Left kidney (tissue), 2 donors: ENCODE measurements around the gene ATP6V0A4. TPM values are rescaled to one million over a fixed set of nuclear protein-coding genes. Genes with fewer than 3 reads are reported as not detected.
A peak's percentile ranks its signal among the peaks of the same experiment; 100 is the strongest.
"Not testable (repeated sequence)": the region's sequence is repeated elsewhere in the genome, so short reads cannot be mapped to it uniquely, and the experiment has no call there.

ENCODE experiments used
- DNase-seq: peaks from one replicate; pipeline ENCODE4 v3.0.0-alpha.2; 2013
- polyA plus RNA-seq: library from polyadenylated mRNA; unstranded; fragments of 120-200 nt; gene quantifications from one replicate; pipeline ENCODE4 v1.2.1, GENCODE V29; 2013; ENCODE audit not compliant: insufficient read length

ATP6V0A4 gene
- polyA plus RNA-seq, 1 donor, result 58.9 TPM

DNA sequence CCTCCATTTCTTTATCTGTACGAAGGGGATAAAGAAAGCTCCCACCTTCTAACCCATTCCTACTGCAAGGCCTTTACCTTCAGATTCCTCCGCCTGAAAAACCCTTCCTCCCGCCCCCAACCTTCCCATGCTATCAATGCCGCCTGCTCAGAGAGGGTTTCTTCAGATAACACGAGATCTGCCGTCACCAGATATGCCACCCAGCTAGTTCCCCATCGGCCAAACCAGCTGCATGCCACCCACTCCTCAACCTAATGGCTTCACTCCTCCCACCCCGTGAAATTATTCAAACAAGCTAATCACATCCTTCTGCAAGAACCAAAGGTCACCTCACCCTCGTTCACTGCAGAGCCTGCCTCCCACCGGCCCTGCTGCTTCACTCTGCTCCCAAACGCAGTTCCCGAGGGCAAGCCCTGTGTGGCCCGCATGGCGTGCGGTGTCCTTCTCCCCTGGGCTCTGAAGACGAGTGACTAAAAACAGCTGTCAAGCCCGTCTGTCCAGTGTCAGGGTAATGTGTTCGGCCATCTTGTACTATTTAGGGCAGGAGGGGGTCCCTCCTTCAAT is 47.0 kb downstream of the ATP6V0A4 start:
- no peak for DNase-seq

GRCh38 chr7:138750473-138750872 is 47.5 kb downstream of the ATP6V0A4 start:
- no peak for DNase-seq

GRCh38 chr7:138749960-138750359 is 48.0 kb downstream of the ATP6V0A4 start:
- no peak for DNase-seq

- no peak for DNase-seq
Measured at GRCh38 chr7:138748666-138749065, 49.3 kb downstream of the ATP6V0A4 start.

DNA sequence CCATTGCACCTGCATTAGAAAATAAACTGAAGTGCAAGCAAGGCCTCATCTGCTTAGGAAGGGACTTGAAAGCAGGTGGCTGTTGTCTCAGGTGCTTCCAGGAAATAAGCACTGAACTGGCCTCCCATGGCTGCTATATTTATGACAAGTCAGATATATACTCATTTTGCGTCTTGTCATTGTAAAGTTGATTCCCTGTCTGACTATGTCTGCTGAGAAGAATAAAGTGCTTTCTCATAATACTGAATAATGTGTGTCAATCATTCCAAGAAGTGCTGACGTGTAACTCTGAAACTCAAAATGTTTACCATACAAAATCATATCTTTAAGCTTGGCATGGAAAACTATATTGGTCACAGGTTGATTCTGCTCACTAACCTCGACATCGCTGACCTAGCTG is 51.9 kb downstream of the ATP6V0A4 start:
- no peak for DNase-seq

GRCh38 chr7:138745189-138745588 is 52.8 kb downstream of the ATP6V0A4 start:
- no peak for DNase-seq

DNA sequence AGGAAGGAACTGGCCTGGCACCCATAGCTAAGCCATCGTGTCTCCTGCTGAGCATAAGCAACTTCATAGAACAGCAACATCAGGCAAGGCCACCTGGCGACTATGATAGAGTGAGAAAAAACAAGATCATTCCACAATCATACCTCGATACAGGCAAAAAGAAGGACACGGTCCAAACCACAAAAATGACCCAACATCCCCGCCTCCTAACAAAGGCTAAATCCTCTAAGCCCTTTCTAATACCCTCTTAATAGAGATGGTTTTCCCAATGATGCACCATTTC is 56.6 kb downstream of the ATP6V0A4 start:
- no peak for DNase-seq

- no peak for DNase-seq
Measured at GRCh38 chr7:138739859-138740258, 58.1 kb downstream of the ATP6V0A4 start.

- peak; percentile 94 for DNase-seq
Measured at GRCh38 chr7:138738551-138739335, 59.3 kb downstream of the ATP6V0A4 start.

DNA sequence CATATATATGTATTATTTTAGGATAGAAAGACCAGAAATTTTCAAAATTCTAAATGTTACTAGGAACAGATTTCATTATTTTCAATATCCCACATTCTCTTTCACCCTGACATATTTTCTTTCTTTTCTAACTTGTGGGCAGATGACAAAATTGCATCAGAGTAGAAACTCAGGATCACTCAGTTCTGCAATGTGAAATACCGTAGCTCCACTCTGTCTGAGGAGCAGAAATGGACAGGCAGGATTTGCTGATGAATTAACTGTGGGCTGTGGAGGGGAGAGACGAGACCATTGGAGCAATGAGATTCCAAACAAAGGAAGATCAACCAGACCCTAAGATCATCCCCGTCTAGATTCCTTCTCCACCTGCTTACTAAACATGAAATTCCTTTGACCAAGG is 59.9 kb downstream of the ATP6V0A4 start:
- no peak for DNase-seq

DNA sequence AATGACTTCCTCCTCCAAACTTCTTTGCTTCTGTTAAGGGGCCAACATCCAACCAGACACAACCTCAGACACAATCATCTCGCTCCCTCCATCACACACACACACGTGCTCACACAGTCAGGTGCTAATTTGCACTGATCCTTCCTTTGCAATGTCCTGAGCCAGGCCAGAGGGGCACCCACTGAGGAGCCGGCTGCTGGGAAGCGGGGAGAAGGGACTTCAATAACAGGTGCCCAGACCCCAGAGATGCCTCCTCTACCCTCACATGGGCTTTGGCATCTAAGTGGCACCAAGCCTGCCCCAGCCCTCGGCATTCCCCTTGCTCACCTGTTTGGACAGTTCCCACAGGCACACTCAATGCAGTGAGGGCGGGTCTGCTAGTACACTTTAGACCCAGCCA is 62.6 kb downstream of the ATP6V0A4 start:
- DNase-seq, result no peak

GRCh38 chr7:138731733-138732132 is 66.3 kb downstream of the ATP6V0A4 start:
- not testable (repeated sequence) for DNase-seq

GRCh38 chr7:138729444-138729843 is 68.6 kb downstream of the ATP6V0A4 start:
- no peak for DNase-seq

DNA sequence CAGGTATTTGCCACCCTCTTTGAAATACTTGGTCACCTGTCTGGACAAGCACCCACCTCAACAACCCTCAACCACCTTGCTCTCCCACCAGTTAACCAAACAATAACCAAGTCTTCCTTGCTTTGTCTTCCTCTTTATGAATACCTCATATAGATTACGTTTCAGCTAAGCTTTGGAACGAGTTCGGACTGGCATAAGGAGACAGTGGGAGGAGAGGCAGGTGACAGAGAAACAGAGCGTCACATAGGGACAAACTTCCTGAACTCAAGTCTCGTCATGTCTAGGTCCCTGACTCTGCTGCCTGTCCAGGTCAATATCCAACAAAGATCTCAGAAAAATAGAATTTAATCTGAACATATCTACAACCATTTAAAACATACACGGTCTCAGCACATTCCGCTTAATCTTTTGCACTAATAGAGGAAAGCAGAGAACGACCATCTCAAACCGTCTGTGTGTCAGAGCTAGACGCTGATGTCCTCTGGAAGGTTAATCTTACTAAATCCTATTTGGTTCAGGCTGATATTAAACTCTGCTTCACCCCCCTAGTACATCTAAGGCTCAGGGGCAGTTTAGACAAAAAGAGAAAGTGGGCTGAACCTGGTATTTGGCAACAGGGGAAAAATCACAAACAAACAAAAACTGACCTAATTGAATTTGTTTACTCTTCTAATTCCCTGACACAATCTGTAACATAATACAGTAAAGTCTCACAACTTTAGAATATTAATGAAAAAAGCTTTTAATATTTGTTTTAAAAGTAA is 70.5 kb downstream of the ATP6V0A4 start:
- DNase-seq, result no peak

- no peak for DNase-seq
Measured at GRCh38 chr7:138726288-138726687, 71.7 kb downstream of the ATP6V0A4 start.

DNA sequence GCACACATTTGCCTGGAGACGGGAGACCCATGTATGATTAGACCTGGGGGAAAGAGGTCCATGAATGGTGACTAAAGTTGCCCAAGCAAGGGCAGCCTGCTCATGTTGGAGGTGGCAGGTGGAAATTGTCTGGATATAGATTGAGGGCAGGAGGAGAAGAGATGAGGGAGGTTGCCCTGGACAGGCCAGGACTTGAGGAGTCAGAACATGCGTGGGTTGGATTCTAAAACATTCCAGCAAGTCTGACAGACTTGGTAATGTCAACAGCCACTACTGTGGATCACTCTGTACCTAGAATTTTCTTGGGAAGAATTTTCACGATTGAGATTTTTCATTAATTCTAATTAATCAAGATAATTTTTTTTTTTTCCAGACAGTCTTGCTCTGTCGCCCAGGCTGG is 77.7 kb downstream of the ATP6V0A4 start:
- DNase-seq, result no peak

DNA sequence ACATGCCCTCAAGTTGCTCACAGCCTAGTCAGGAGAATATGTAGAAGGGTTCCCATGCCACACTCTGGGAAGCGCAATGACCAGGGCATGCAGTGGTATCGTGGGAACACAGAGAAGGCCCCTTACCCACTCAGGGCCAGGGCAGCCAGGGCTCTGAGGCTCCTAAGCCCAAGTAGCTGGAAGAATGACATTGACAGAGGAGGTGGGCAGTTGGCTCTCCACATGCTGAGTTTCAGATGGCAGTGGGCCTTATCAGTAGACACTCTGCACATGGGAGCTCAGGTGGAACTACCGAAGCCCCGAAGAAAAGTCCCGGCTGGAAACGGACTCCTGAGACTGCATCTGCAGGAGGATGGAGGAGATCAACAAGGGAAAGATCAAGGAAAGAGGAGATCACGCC is 81.1 kb downstream of the ATP6V0A4 start:
- no peak for DNase-seq

- no peak for DNase-seq
Measured at GRCh38 chr7:138713191-138713590, 84.8 kb downstream of the ATP6V0A4 start.

DNA sequence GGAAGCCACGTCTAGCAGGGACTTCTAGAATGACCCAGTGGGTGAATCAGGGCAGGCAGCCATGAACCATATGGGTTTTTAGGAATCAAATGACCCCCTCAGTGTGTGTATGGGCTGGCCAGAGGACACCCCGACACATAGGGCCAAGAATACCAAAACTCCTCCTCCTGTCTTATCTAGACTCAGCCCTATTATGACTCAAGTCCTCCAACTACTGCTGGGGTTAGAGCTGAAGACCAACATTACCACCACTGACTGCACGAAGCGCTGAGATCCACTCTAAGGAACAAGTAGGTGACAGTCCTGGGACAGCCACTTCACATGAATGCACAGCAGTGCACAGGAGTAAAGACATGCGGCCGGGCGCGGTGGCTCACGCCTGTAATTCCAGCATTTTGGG is 85.3 kb downstream of the ATP6V0A4 start:
- no peak for DNase-seq

DNA sequence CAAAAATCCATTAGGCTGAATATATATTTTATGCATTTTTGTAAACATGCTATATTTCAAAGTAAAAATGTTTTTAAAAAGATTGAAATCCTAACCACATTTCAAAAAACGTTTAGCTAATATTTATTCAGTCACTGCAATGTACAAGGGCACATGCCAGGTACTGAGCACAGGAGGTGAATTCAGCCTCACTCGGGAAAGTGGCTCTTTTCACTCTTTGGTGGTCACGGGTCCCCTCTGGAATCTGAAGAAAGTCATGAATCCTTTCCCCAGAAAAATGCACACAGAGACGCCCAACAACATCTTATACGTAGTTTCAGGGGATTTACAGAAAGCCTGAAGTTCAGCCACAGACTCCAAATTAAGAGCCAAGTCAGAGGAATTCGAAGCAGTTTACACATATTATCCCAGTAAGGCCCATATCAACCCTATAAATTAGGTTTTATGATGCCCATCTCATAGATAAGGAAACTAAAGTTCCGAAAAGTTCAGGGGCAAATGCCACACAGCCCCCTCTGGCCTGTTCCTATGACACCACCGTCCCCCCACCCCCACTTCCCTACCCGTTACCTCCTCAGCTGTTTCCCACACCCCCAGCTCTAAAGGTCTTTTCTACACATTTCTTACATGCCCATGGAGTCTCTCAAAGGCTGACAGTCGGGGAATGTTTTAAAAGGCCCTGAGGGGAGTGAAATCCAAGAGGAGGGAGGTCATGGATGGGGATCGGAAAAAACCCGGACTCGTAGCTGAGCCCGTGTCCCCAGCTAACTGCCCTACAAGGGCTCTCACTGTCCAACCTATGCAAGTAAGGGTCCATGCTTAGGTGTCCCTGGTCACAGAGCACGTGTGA is 87.2 kb downstream of the ATP6V0A4 start:
- no peak for DNase-seq

GRCh38 chr7:138705167-138705566 is 92.8 kb downstream of the ATP6V0A4 start:
- no peak for DNase-seq

DNA sequence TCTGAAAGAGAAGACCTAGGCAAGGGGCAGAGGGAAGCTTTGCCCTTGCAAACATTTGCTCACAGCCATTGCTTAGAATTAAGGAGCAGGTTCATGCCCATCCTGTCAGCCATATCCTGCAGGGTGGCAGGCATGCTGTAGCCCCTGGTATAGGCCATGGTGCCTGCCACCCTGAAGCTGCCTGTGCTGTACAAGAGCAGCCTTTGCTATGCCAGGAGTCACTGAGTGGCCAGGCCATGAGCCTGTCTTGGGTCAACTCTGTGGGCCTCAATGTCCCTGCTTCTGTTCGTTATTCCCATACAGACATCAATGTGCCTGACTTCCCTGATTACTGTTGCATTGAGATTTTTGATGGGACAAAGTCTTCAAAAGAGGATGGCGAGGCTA is 96.5 kb downstream of the ATP6V0A4 start:
- no peak for DNase-seq
